ENCODE data around the gene KLHL25. TPM values are rescaled to one million over a fixed set of nuclear protein-coding genes. Genes with fewer than 3 reads are reported as not detected.

The KLHL25 gene
- total RNA-seq: 10 to 100 TPM in 3 of 4 donors, 1 to 10 TPM in 1; 8.8 to 21.3 (median 11.8) TPM

DNA sequence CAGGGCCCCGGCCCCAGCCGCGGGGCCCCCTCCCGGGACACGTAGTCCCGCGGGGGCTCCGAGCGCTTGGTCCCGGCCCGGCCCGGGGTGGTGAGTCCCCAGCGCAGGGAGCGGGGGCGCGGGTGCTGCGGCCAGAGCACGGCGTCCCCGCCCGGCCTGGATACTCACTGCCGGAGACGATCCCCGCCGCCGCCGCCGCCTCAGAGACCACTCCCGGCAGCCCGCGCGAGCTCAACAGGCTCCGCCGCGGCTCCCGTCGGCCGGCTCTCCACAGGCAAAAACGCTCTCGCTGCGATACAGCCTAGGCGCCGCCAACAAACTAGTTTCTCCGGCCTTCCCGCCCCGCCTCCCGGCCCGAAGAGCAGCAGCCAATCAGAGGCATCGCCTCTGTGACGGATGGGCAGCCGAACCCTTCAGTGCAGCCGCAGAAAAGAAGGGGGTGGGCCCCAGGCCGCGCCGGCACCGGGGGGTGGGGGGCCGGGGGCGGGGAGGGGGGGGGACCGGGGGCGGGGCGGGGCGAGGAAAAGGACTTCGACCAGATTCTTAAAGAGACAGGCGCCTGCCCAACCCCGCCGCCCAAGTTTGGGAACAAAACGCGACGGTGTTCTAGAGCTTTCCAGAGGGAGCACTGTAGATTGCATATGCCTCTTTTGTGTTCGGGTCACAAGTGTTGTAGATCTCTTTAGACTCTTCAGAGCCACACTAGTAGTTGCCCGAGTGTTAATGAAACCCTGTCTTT lies at the start of gene KLHL25:
KLHL25 (minus strand) TSS at position 328 of the 739 bp plus-strand sequence. CDS start 25,115 bp downstream, outside the sequence.
- peaks cover 0 to 35% (median 12%) of the 10 kb centered on the region in 3 donors for H3K4me1 ChIP-seq
- H3K27me3 ChIP-seq: no peaks in the 10 kb centered on the region
- H3K27ac ChIP-seq: peak within 1 kb of the TSS; percentile 39 to 95 (median 93)
- H3K9me3 ChIP-seq: no peaks in the 10 kb centered on the region
- TF ChIP-seq POLR2A (IDR thresholded peaks at IDR 0.05) (peak; percentile 46 to 67), EP300 (IDR thresholded peaks at IDR 0.05) (no peak), POLR2AphosphoS5 (IDR thresholded peaks at IDR 0.05) (peak; percentile 67), CTCF (IDR thresholded peaks at IDR 0.05) (peak in 2 of 4 experiments; percentile 3 to 14)
- H3K36me3 ChIP-seq: no peaks in the 10 kb centered on the region
- peak; percentile 99 for ATAC-seq
- peak within 1 kb of the TSS; percentile 59 to 81 for H3K4me3 ChIP-seq
- WGBS, 2 donors (ENCODE audit: low coverage in 1 of 2): 0% methylated on average over 2 to 7 of the region's 71 CpGs

GRCh38 chr15:85840802-85841152 lies 46.1 kb upstream of the KLHL25 start:
- Histone ChIP-seq H3K4me3 (peak overlapping the region; percentile 17 to 43), H3K4me1 (peaks cover 0 to 14% (median 0%) of the 10 kb centered on the region in 3 donors), H3K36me3 (no peaks in the 10 kb centered on the region), H3K27ac (no peak overlapping the region), H3K9me3 (no peaks in the 10 kb centered on the region), H3K27me3 (peaks cover 7% of the 10 kb centered on the region)
- TF ChIP-seq CTCF (IDR thresholded peaks at IDR 0.05) (no peak), EP300 (IDR thresholded peaks at IDR 0.05) (no peak), POLR2AphosphoS5 (IDR thresholded peaks at IDR 0.05) (no peak), POLR2A (IDR thresholded peaks at IDR 0.05) (no peak)
- ATAC-seq: no peak
- WGBS, 2 donors (ENCODE audit: low coverage in 1 of 2): 0% methylated on average over 5 of the region's 8 CpGs; no CpG with 5 or more reads in 1 of the 2 donors

DNA sequence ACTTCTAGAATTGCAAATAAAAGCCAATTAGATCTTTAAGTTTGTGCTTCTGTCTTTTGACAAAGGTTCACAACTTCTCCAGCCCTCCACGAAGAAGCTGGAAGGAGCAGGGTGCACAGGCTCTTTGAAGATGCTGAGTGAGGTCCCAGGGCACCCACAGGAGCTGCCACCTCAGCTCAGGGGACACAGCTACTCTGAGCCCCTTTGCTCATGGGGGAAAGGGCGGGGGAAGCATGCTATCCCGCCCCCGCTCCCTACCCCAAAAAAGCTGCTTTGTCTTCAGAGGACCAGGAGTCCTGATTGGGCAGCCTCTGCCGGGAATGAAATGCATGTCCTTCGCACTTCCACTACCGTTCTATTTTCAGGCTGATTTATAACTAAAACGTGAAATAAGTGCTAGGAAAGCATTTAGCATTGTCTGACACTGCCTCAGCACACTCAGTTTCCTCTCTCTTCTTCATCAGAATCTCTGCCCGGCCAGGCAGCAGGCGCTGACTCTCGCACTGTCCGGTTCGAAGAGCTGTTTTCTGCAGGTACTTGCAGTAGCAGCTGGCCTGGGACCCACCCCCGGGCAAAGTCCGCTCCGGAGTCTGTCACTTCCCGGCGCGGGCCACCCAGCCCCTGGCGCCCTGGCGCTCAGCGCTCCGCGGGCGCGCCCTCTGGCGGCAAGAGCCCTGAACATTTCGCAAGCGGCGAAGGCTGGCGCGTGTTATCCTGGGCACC lies 45.5 kb upstream of the KLHL25 start:
- Histone ChIP-seq H3K27ac (peak overlapping the region in 1 of 4 donors; percentile 25), H3K4me3 (peak overlapping the region; percentile 17 to 43), H3K36me3 (no peaks in the 10 kb centered on the region), H3K9me3 (no peaks in the 10 kb centered on the region), H3K4me1 (peaks cover 0 to 14% (median 0%) of the 10 kb centered on the region in 3 donors), H3K27me3 (peaks cover 4% of the 10 kb centered on the region)
- peak; percentile 95 for ATAC-seq
- TF ChIP-seq CTCF (IDR thresholded peaks at IDR 0.05) (peak; percentile 89 to 97 (median 91)), EP300 (IDR thresholded peaks at IDR 0.05) (no peak), POLR2AphosphoS5 (IDR thresholded peaks at IDR 0.05) (peak; percentile 31), POLR2A (IDR thresholded peaks at IDR 0.05) (no peak)
- whole genome bisulfite sequencing, 2 donors (ENCODE audit: low coverage in 1 of 2): 14 to 16% methylated on average over 5 to 14 of the region's 32 CpGs

DNA sequence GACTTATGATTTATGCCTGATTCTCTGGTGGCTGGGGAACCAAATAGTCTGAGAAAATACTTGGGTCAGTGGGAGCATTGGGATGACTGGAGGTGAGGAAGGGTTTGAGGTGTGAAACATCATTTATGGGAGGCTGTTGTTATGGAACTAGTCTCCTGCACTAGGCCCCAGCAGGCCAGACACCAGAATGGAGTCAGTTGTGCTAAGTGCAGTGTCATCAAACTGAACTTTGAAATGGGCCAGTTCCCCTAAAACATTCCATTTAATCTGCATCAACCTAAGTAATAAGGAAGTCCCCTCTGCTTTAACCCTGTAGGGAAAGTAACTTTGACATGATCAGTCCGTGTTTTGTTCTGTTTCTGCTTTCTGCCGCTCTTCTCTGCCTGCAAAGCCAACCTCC lies 44.9 kb upstream of the KLHL25 start:
- WGBS, 2 donors (ENCODE audit: low coverage in 1 of 2): 85 to 95% methylated on average over 2 of the region's 2 CpGs
- no peak for ATAC-seq

More for the DNA sequence above, 44.9 kb upstream of the KLHL25 start:
- Histone ChIP-seq H3K27me3 (no peaks in the 10 kb centered on the region), H3K4me1 (peaks cover 0 to 14% (median 0%) of the 10 kb centered on the region in 3 donors), H3K27ac (no peak overlapping the region), H3K9me3 (no peaks in the 10 kb centered on the region), H3K36me3 (no peaks in the 10 kb centered on the region), H3K4me3 (no peak overlapping the region)
- TF ChIP-seq POLR2A (IDR thresholded peaks at IDR 0.05): no peak
- no peak for TF ChIP-seq CTCF (IDR thresholded peaks at IDR 0.05)
- TF ChIP-seq POLR2AphosphoS5 (IDR thresholded peaks at IDR 0.05): no peak
- TF ChIP-seq EP300 (IDR thresholded peaks at IDR 0.05): no peak
